GM12878 (cell line): Measurements from ENCODE around the gene CFAP61.

Experiments
- CBFB ChIP-seq: IDR thresholded peaks from 2 replicates; pipeline ENCODE4 v1.6.1; 2016; ENCODE audit warnings: antibody characterized with exemption, low read depth
- CHD2 ChIP-seq: IDR thresholded peaks from 2 replicates; pipeline ENCODE4 v1.6.1; 2011; ENCODE audit warnings: low read depth, low read length, improper control_type of control experiment, borderline replicate concordance
- CREM ChIP-seq: IDR thresholded peaks from 2 replicates; pipeline ENCODE4 v1.6.1; 2014; ENCODE audit warnings: antibody characterized with exemption, low read depth
- EP300 ChIP-seq, 2 experiments: fragments of 150-350 bp in 1 of 2; IDR thresholded peaks; 2 replicates each; pipeline ENCODE4 v1.6.1; 2011 to 2012; ENCODE audit warnings: low read depth in 2 of 2, low read length in 2 of 2, borderline replicate concordance in 1 of 2, improper control_type of control experiment in 1 of 2, inconsistent platforms in 1 of 2; ENCODE audit not compliant: control insufficient read depth in 1 of 2
- IKZF2 ChIP-seq, 2 experiments: fragments of 450-650 bp; IDR thresholded peaks; 2 replicates each; pipeline ENCODE4 v1.6.1; 2017; ENCODE audit warnings: mild to moderate bottlenecking in 2 of 2, moderate library complexity in 2 of 2
- KDM1A ChIP-seq: fragments of 200-600 bp; sonication (generic); IDR thresholded peaks from 2 replicates; pipeline ENCODE4 v1.6.1; 2016; ENCODE audit warnings: borderline replicate concordance
- NRF1 ChIP-seq: conservative IDR thresholded peaks from 2 replicates; pipeline ENCODE4 v1.6.1; 2011; ENCODE audit warnings: mild to moderate bottlenecking, low read depth, low read length, improper control_type of control experiment
- POLR2A ChIP-seq: IDR thresholded peaks from 2 replicates; pipeline ENCODE4 v1.6.1; 2011; ENCODE audit warnings: low read depth, mild to moderate bottlenecking, low read length
- POLR2AphosphoS5 ChIP-seq: IDR thresholded peaks from 2 replicates; pipeline ENCODE4 v1.6.1; 2011; ENCODE audit warnings: mild to moderate bottlenecking, low read length, inconsistent platforms
- SMARCA5 ChIP-seq: fragments of 450-650 bp; IDR thresholded peaks from 2 replicates; pipeline ENCODE4 v1.6.1; 2017; ENCODE audit warnings: mild to moderate bottlenecking
- SUPT20H ChIP-seq: IDR thresholded peaks from 2 replicates; pipeline ENCODE4 v1.6.1; 2011; ENCODE audit warnings: low read depth, mild to moderate bottlenecking, low read length, moderate library complexity, borderline replicate concordance; ENCODE audit not compliant: control insufficient read depth
- ZNF24 ChIP-seq: fragments of 450-650 bp; IDR thresholded peaks from 2 replicates; pipeline ENCODE4 v1.6.1; 2017; ENCODE audit warnings: antibody characterized with exemption, mild to moderate bottlenecking
- TF ChIP-seq, protein P1 (sequence below), 3 experiments: IDR thresholded peaks in 2 of 3; conservative IDR thresholded peaks in 1 of 3; 2 replicates each; pipeline ENCODE4 v1.5.1; 2011; ENCODE audit warnings: low read depth in 3 of 3, low read length in 3 of 3, mild to moderate bottlenecking in 3 of 3, control low read depth in 2 of 3, moderate library complexity in 2 of 3, inconsistent platforms in 1 of 3, mixed read lengths in 1 of 3; ENCODE audit not compliant: control insufficient read depth in 2 of 3, insufficient read depth in 1 of 3; ENCODE audit errors: extremely low read depth in 1 of 3
- TF ChIP-seq, protein P2 (sequence below): fragments of 450-650 bp; IDR thresholded peaks from 2 replicates; pipeline ENCODE4 v1.6.1; 2018; ENCODE audit warnings: mild to moderate bottlenecking, low read depth, moderate library complexity; ENCODE audit not compliant: partially characterized antibody

GRCh38 chr20:20017001-20017843 lies 35.1 kb upstream of the CFAP61 start, which contains the start of gene NAA20:
- TF ChIP-seq, protein P1, sequence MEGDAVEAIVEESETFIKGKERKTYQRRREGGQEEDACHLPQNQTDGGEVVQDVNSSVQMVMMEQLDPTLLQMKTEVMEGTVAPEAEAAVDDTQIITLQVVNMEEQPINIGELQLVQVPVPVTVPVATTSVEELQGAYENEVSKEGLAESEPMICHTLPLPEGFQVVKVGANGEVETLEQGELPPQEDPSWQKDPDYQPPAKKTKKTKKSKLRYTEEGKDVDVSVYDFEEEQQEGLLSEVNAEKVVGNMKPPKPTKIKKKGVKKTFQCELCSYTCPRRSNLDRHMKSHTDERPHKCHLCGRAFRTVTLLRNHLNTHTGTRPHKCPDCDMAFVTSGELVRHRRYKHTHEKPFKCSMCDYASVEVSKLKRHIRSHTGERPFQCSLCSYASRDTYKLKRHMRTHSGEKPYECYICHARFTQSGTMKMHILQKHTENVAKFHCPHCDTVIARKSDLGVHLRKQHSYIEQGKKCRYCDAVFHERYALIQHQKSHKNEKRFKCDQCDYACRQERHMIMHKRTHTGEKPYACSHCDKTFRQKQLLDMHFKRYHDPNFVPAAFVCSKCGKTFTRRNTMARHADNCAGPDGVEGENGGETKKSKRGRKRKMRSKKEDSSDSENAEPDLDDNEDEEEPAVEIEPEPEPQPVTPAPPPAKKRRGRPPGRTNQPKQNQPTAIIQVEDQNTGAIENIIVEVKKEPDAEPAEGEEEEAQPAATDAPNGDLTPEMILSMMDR (IDR thresholded peaks at IDR 0.05 in 2 of 3, conservative IDR thresholded peaks at IDR 0.05 in 1 of 3; ENCODE audit: control insufficient read depth in 2 of 3, extremely low read depth in 1 of 3, insufficient read depth in 1 of 3, low read depth in 3 of 3, low read length in 3 of 3), result peak; percentile 72 to 91 (median 85)
- TF ChIP-seq CBFB (no peak), SMARCA5 (peak; percentile 65; the same call in 1 of the 2 replicates), SUPT20H (no peak), CREM (peak; percentile 40; the same call in 1 of the 2 replicates), IKZF2 (IDR thresholded peaks at IDR 0.05) (peak in 1 of 2 experiments; percentile 10; a peak in 1 of 4 replicates), NRF1 (no peak), EP300 (IDR thresholded peaks at IDR 0.05; ENCODE audit: borderline replicate concordance in 1 of 2, control insufficient read depth in 1 of 2, low read depth in 2 of 2, low read length in 2 of 2) (no peak), KDM1A (no peak), POLR2AphosphoS5 (0 out of 2 replicates have a peak, but pooled peaks have one; percentile 26), POLR2A (peak; percentile 86), CHD2 (peak; percentile 73; the same call in 1 of the 2 replicates), ZNF24 (no peak)
- TF ChIP-seq, protein P2, sequence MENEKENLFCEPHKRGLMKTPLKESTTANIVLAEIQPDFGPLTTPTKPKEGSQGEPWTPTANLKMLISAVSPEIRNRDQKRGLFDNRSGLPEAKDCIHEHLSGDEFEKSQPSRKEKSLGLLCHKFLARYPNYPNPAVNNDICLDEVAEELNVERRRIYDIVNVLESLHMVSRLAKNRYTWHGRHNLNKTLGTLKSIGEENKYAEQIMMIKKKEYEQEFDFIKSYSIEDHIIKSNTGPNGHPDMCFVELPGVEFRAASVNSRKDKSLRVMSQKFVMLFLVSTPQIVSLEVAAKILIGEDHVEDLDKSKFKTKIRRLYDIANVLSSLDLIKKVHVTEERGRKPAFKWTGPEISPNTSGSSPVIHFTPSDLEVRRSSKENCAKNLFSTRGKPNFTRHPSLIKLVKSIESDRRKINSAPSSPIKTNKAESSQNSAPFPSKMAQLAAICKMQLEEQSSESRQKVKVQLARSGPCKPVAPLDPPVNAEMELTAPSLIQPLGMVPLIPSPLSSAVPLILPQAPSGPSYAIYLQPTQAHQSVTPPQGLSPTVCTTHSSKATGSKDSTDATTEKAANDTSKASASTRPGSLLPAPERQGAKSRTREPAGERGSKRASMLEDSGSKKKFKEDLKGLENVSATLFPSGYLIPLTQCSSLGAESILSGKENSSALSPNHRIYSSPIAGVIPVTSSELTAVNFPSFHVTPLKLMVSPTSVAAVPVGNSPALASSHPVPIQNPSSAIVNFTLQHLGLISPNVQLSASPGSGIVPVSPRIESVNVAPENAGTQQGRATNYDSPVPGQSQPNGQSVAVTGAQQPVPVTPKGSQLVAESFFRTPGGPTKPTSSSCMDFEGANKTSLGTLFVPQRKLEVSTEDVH, result peak; percentile 36
